Neural progenitor cell (in vitro differentiated cells): ENCODE data around the gene GTF2IRD1. TPM values are rescaled to one million over a fixed set of nuclear protein-coding genes. Genes with fewer than 3 reads are reported as not detected.
A peak's percentile ranks its signal among the peaks of the same experiment; 100 is the strongest.

Source experiments
- DNase-seq: peaks from one replicate; pipeline ENCODE4 v3.0.0-alpha.2; 2016; ENCODE audit warnings: low spot score
- H2AFZ ChIP-seq: fragments of 200-600 bp; sonication (generic); replicated peaks from 2 replicates; pipeline ENCODE4 v1.6.1; 2016; ENCODE audit warnings: antibody characterized with exemption
- H3F3A ChIP-seq: fragments of 200-600 bp; sonication (generic); 2 replicates; pipeline ENCODE4 v1.6.1; 2016; ENCODE audit warnings: antibody characterized with exemption, low read depth
- H3K27ac ChIP-seq: fragments of 200-600 bp; sonication (generic); 2 replicates; pipeline ENCODE4 v1.5.1; 2016; ENCODE audit warnings: mild to moderate bottlenecking
- H3K27me3 ChIP-seq: fragments of 200-600 bp; sonication (generic); 2 replicates; pipeline ENCODE4 v1.6.1; 2016; ENCODE audit warnings: mild to moderate bottlenecking, moderate library complexity
- H3K36me3 ChIP-seq: fragments of 200-600 bp; sonication (generic); 2 replicates; pipeline ENCODE4 v1.5.1; 2016
- H3K4me1 ChIP-seq: fragments of 200-600 bp; sonication (generic); 2 replicates; pipeline ENCODE4 v1.6.1; 2016; ENCODE audit warnings: mixed run types
- H3K4me2 ChIP-seq: fragments of 200-600 bp; sonication (generic); 2 replicates; pipeline ENCODE4 v1.6.1; 2016
- H3K4me3 ChIP-seq: fragments of 200-600 bp; sonication (generic); 2 replicates; pipeline ENCODE4 v1.5.1; 2016
- H3K79me2 ChIP-seq: fragments of 200-600 bp; sonication (generic); 2 replicates; pipeline ENCODE4 v1.6.1; 2016; ENCODE audit warnings: low read depth
- H3K9ac ChIP-seq: fragments of 200-600 bp; sonication (generic); 2 replicates; pipeline ENCODE4 v1.6.1; 2016
- H3K9me3 ChIP-seq: fragments of 200-600 bp; sonication (generic); 2 replicates; pipeline ENCODE4 v1.5.1; 2016; ENCODE audit warnings: low read depth
- H4K20me1 ChIP-seq: fragments of 200-600 bp; sonication (generic); 2 replicates; pipeline ENCODE4 v1.6.1; 2016; ENCODE audit warnings: low read depth
- H3K27ac Mint-ChIP-seq: 3 replicates; pipeline ENCODE4 v1.8.0; 2021; ENCODE audit warnings: mixed read lengths
- H3K27me3 Mint-ChIP-seq: 2 replicates; pipeline ENCODE4 v1.8.0; 2022; ENCODE audit warnings: low read depth, mild to moderate bottlenecking, inconsistent platforms, moderate library complexity, mixed read lengths; ENCODE audit not compliant: insufficient read depth
- H3K36me3 Mint-ChIP-seq: 3 replicates; pipeline ENCODE4 v1.8.0; 2021; ENCODE audit warnings: mixed read lengths
- H3K4me1 Mint-ChIP-seq: 3 replicates; pipeline ENCODE4 v1.8.0; 2021; ENCODE audit warnings: mixed read lengths
- H3K4me3 Mint-ChIP-seq: 3 replicates; pipeline ENCODE4 v1.8.0; 2021; ENCODE audit warnings: mild to moderate bottlenecking, moderate library complexity, mixed read lengths
- H3K9me3 Mint-ChIP-seq: 3 replicates; pipeline ENCODE4 v1.8.0; 2020; ENCODE audit warnings: mixed read lengths
- EZH2 ChIP-seq: fragments of 200-600 bp; sonication (generic); IDR thresholded peaks from 2 replicates; pipeline ENCODE4 v1.6.1; 2017; ENCODE audit warnings: antibody characterized with exemption, mild to moderate bottlenecking, moderate library complexity
- EZH2phosphoT487 ChIP-seq: fragments of 200-600 bp; sonication (generic); IDR thresholded peaks from 2 replicates; pipeline ENCODE4 v1.6.1; 2017; ENCODE audit warnings: antibody characterized with exemption
- total RNA-seq: library from RNA; depleted of rRNA; stranded (reverse); fragments of >200 nt; gene quantifications from 2 replicates; pipeline ENCODE4 v1.2.3, GENCODE V29; 2015; ENCODE audit warnings: low replicate concordance
- TF ChIP-seq, protein P1 (sequence below): fragments of 200-600 bp; sonication (generic); IDR thresholded peaks from 2 replicates; pipeline ENCODE4 v1.5.1; 2017; ENCODE audit warnings: antibody characterized with exemption, mild to moderate bottlenecking

The GTF2IRD1 gene
- total RNA-seq, 1 donor from 2014 or later = 25.6 TPM

DNA sequence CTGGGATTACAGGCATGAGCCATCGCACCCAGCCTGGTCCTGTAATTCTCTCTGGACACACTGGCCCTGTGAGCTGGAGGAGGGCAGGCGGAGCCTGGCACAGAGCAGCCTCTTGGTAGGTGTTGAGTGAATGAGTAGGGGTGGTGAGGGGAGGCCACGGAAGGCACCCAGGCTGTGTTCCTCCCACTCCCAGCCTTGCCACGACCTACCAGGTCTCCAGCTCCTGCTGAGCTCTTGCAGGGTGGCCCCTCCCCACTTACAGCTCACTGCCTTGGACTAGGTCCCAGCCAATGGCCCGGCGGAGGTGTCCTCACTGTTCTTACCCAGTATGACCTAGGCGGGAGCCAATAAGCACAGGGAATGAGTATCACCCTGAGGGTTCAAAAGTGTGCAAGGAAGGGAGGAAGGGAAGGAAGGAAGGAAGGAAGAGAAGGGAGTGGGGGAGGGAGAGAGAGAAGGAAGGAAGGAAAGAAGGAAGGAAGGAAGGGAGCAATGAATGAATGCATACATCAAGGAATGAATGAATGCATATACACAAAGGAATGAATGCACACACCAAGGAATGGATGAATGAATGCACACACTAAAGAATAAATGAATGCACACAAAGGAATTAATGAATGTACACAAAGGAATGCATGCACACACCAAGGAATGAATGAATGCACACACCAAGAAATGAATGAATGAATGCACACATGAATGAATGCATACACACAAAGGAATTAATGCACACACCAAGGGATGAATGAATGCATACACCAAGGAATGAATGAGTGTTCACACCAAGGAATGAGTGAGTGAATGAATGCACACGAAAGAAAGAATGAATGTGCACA, 45.5 kb downstream of the GTF2IRD1 start:
- DNase-seq = no peak
- no peaks in the 10 kb centered on the region for H3K9me3 Mint-ChIP-seq
- H3K27ac Mint-ChIP-seq = no peak overlapping the region
- H3K27me3 Mint-ChIP-seq = peaks cover 6% of the 10 kb centered on the region
- no peak overlapping the region for H3K4me3 ChIP-seq
- peaks cover 100% of the 10 kb centered on the region for H3K79me2 ChIP-seq
- H3K4me2 ChIP-seq = no peak overlapping the region
- no peak overlapping the region for H3K9ac ChIP-seq
- peaks cover 7% of the 10 kb centered on the region for H3K4me1 ChIP-seq
- peaks cover 14% of the 10 kb centered on the region for H3F3A ChIP-seq
- H4K20me1 ChIP-seq = peaks cover 100% of the 10 kb centered on the region
- no peak overlapping the region for H3K4me3 Mint-ChIP-seq
- no peaks in the 10 kb centered on the region for H3K36me3 ChIP-seq
- H3K4me1 Mint-ChIP-seq = peaks cover 13% of the 10 kb centered on the region
- H3K36me3 Mint-ChIP-seq = peaks cover 20% of the 10 kb centered on the region
- H2AFZ ChIP-seq = no peak overlapping the region
- H3K27ac ChIP-seq = no peak overlapping the region
- no peaks in the 10 kb centered on the region for H3K9me3 ChIP-seq
- H3K27me3 ChIP-seq = no peaks in the 10 kb centered on the region
- TF ChIP-seq EZH2 (no peak), EZH2phosphoT487 (no peak)
- TF ChIP-seq, protein P1, sequence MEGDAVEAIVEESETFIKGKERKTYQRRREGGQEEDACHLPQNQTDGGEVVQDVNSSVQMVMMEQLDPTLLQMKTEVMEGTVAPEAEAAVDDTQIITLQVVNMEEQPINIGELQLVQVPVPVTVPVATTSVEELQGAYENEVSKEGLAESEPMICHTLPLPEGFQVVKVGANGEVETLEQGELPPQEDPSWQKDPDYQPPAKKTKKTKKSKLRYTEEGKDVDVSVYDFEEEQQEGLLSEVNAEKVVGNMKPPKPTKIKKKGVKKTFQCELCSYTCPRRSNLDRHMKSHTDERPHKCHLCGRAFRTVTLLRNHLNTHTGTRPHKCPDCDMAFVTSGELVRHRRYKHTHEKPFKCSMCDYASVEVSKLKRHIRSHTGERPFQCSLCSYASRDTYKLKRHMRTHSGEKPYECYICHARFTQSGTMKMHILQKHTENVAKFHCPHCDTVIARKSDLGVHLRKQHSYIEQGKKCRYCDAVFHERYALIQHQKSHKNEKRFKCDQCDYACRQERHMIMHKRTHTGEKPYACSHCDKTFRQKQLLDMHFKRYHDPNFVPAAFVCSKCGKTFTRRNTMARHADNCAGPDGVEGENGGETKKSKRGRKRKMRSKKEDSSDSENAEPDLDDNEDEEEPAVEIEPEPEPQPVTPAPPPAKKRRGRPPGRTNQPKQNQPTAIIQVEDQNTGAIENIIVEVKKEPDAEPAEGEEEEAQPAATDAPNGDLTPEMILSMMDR = no peak

DNA sequence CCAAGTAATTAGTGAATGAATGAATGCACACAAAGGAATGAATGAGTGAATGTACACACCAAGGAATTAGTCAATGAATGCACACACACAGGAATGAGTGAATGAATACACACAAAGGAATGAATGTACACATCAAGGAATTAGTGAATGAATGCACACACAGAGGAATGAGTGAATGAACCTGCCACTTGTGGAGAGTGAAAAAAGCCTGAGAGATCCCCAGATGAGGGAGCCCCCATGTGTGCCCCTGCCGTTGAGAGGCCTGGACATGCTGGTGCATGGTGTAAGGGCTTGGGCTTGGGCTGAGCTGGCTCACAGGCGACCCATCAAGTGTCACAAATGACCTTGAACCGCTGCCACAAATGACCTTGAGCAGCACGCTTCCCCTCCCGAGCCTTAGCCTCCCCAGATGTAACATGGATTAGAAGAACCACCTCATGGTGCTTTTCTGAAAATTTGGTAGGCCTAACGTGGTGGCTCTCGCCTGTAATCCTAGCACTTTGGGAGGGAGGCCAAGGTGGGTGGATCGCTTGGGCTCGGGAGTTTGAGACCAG, 46.2 kb downstream of the GTF2IRD1 start:
- H3K4me1 ChIP-seq = peaks cover 7% of the 10 kb centered on the region
- Mint-ChIP-seq H3K4me3 (no peak overlapping the region), H3K27ac (no peak overlapping the region), H3K9me3 (no peaks in the 10 kb centered on the region), H3K27me3 (peaks cover 6% of the 10 kb centered on the region), H3K36me3 (peaks cover 20% of the 10 kb centered on the region), H3K4me1 (peaks cover 13% of the 10 kb centered on the region)
- H3K4me3 ChIP-seq = no peak overlapping the region
- no peak overlapping the region for H3K9ac ChIP-seq
- no peak overlapping the region for H2AFZ ChIP-seq
- H3K4me2 ChIP-seq = no peak overlapping the region
- no peaks in the 10 kb centered on the region for H3K36me3 ChIP-seq
- no peak overlapping the region for H3K27ac ChIP-seq
- no peak for DNase-seq
- no peaks in the 10 kb centered on the region for H3K9me3 ChIP-seq
- H3K79me2 ChIP-seq = peaks cover 98% of the 10 kb centered on the region
- peaks cover 11% of the 10 kb centered on the region for H3F3A ChIP-seq
- TF ChIP-seq EZH2 = no peak
- peaks cover 100% of the 10 kb centered on the region for H4K20me1 ChIP-seq
- H3K27me3 ChIP-seq = no peaks in the 10 kb centered on the region

DNA sequence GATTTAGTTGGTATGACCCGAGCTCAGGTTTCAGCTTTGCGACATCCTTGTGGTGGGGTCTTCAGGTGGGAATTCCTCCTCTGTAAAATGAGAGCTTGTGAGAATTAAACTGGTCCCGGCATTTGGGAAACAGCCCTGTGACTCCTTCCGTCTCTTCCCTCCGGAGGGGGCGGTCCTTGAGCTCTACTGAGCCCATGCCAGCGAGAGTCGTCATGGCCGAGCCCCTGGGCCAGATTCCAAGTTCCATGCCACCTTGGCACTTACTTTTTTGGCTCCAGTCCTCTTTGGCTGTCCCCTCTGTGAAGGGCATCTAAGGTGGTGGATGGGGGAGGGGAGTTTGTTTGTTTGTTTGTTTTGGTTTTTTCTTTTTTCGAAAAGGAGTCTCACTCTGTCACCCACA, 47.6 kb downstream of the GTF2IRD1 start:
- peaks cover 2% of the 10 kb centered on the region for H3K4me1 Mint-ChIP-seq
- H3K27ac ChIP-seq = no peak overlapping the region
- no peak for DNase-seq

More for the DNA sequence above, 47.6 kb downstream of the GTF2IRD1 start:
- Histone ChIP-seq H3K4me2 (no peak overlapping the region), H4K20me1 (peaks cover 100% of the 10 kb centered on the region), H3K4me1 (no peaks in the 10 kb centered on the region), H3F3A (peaks cover 8% of the 10 kb centered on the region), H3K27me3 (no peaks in the 10 kb centered on the region), H3K36me3 (no peaks in the 10 kb centered on the region), H3K9ac (no peak overlapping the region), H3K79me2 (peaks cover 98% of the 10 kb centered on the region), H2AFZ (no peak overlapping the region), H3K9me3 (no peaks in the 10 kb centered on the region), H3K4me3 (no peak overlapping the region)
- TF ChIP-seq EZH2phosphoT487 (no peak), EZH2 (no peak)
- TF ChIP-seq, protein P1 = no peak
- Mint-ChIP-seq H3K4me3 (no peak overlapping the region), H3K27ac (peak overlapping the region; percentile 90), H3K36me3 (peaks cover 17% of the 10 kb centered on the region), H3K27me3 (peaks cover 6% of the 10 kb centered on the region), H3K9me3 (no peaks in the 10 kb centered on the region)
